Measurements from ENCODE around the gene LPAR5.

GRCh38 chr12:6627616-6628015 lies 8.1 kb downstream of the LPAR5 start:
- TF ChIP-seq CTCF (IDR thresholded peaks at IDR 0.05; ENCODE audit: low read depth, low read length) (no peak), EZH2phosphoT487 (IDR thresholded peaks at IDR 0.05; ENCODE audit: low read depth) (no peak)

Measured in OCI-LY3 (cell line).